Anterior cingulate cortex (tissue), 58 donors: Measurements from ENCODE around the gene GGACT.
"Not testable (repeated sequence)": the region's sequence is repeated elsewhere in the genome, so short reads cannot be mapped to it uniquely, and the experiment has no call there.

Experiments used
- DNase-seq, 58 donors: peaks; one replicate each; lab custom pipeline; 2025; lab: John Stamatoyannopoulos, UW

Gene GGACT

GRCh38 chr13:100602493-100603111, 14.0 kb upstream of the GGACT start:
- no peak for DNase-seq

GRCh38 chr13:100601716-100602115, 13.1 kb upstream of the GGACT start:
- no peak for DNase-seq

- DNase-seq = no peak
Measured at GRCh38 chr13:100600915-100601314, 12.3 kb upstream of the GGACT start.

GRCh38 chr13:100600461-100600860, 11.9 kb upstream of the GGACT start:
- no peak for DNase-seq

GRCh38 chr13:100597253-100597652, 8.7 kb upstream of the GGACT start:
- DNase-seq = no peak

- no peak for DNase-seq
Measured at GRCh38 chr13:100596516-100596915, 7.9 kb upstream of the GGACT start.

GRCh38 chr13:100594731-100595130, 6.1 kb upstream of the GGACT start:
- DNase-seq = no peak

- no peak for DNase-seq
Measured at GRCh38 chr13:100594255-100594654, 5.7 kb upstream of the GGACT start.

GRCh38 chr13:100589178-100589725, 663 bp upstream of the GGACT start:
- no peak for DNase-seq

GRCh38 chr13:100584896-100585295, 3.7 kb downstream of the GGACT start:
- no peak for DNase-seq

GRCh38 chr13:100581504-100581903, 7.1 kb downstream of the GGACT start:
- DNase-seq = no peak

- no peak for DNase-seq
Measured at GRCh38 chr13:100581030-100581429, 7.6 kb downstream of the GGACT start.

GRCh38 chr13:100580045-100580444, 8.5 kb downstream of the GGACT start:
- no peak for DNase-seq

GRCh38 chr13:100577239-100577638, 11.3 kb downstream of the GGACT start:
- not testable (repeated sequence) for DNase-seq

GRCh38 chr13:100573121-100573520, 15.5 kb downstream of the GGACT start:
- DNase-seq = peak in 37 of 58 donors; percentile 3 to 74 (median 35)

- DNase-seq = no peak
Measured at GRCh38 chr13:100566543-100566942, 22.0 kb downstream of the GGACT start.

GRCh38 chr13:100565286-100565685, 23.3 kb downstream of the GGACT start:
- DNase-seq = no peak

- DNase-seq = no peak
Measured at GRCh38 chr13:100564444-100565223, 24.0 kb downstream of the GGACT start.

GRCh38 chr13:100563779-100564178, 24.8 kb downstream of the GGACT start:
- DNase-seq = no peak

- DNase-seq = no peak
Measured at GRCh38 chr13:100561599-100562204, 26.9 kb downstream of the GGACT start.

GRCh38 chr13:100561158-100561499, 27.5 kb downstream of the GGACT start:
- no peak for DNase-seq
